Trophoblast cell (in vitro differentiated cells and primary cell): ENCODE measurements around the gene SETD9. TPM values are rescaled to one million over a fixed set of nuclear protein-coding genes. Genes with fewer than 3 reads are reported as not detected.

ENCODE experiments used
- DNase-seq, 2 donors: peaks; one replicate each; pipeline ENCODE4 v3.0.0-alpha.2; 2016
- H2AFZ ChIP-seq: 2 replicates; pipeline ENCODE4 v1.6.1; 2013; ENCODE audit warnings: low read length, moderate library complexity, mild to moderate bottlenecking; ENCODE audit not compliant: insufficient read depth, poor library complexity
- H2AK5ac ChIP-seq: 2 replicates; pipeline ENCODE4 v1.6.1; 2013; ENCODE audit warnings: mild to moderate bottlenecking, low read length
- H2BK120ac ChIP-seq: 2 replicates; pipeline ENCODE4 v1.6.1; 2013; ENCODE audit warnings: low read length, mild to moderate bottlenecking, moderate library complexity; ENCODE audit not compliant: insufficient read depth, poor library complexity
- H2BK12ac ChIP-seq: 2 replicates; pipeline ENCODE4 v1.6.1; 2013; ENCODE audit warnings: mild to moderate bottlenecking, low read length, moderate library complexity
- H2BK5ac ChIP-seq: 2 replicates; pipeline ENCODE4 v1.6.1; 2013; ENCODE audit warnings: low read length, low read depth, moderate library complexity, mild to moderate bottlenecking; ENCODE audit not compliant: poor library complexity
- H3K14ac ChIP-seq: 2 replicates; pipeline ENCODE4 v1.6.1; 2013; ENCODE audit warnings: mild to moderate bottlenecking, low read length
- H3K18ac ChIP-seq: 2 replicates; pipeline ENCODE4 v1.6.1; 2013; ENCODE audit warnings: mild to moderate bottlenecking, low read length
- H3K23ac ChIP-seq: 2 replicates; pipeline ENCODE4 v1.6.1; 2013; ENCODE audit warnings: low read length
- H3K27ac ChIP-seq: 2 replicates; pipeline ENCODE4 v1.5.1; 2013; ENCODE audit warnings: low read depth, mild to moderate bottlenecking, inconsistent platforms, low read length, moderate library complexity
- H3K27me3 ChIP-seq: 2 replicates; pipeline ENCODE4 v1.6.1; 2013; ENCODE audit warnings: inconsistent platforms, mild to moderate bottlenecking, low read length, moderate library complexity; ENCODE audit not compliant: insufficient read depth
- H3K36me3 ChIP-seq, 2 experiments: 1 replicate in 1 of 2; 2 replicates in 1 of 2; pipeline ENCODE4 v1.6.1; 2013; ENCODE audit warnings: low read length in 2 of 2, mild to moderate bottlenecking in 2 of 2, moderate library complexity in 1 of 2; ENCODE audit not compliant: insufficient read depth in 2 of 2, control insufficient read depth in 1 of 2
- H3K4ac ChIP-seq: 2 replicates; pipeline ENCODE4 v1.6.1; 2013; ENCODE audit warnings: low read depth, mild to moderate bottlenecking, low read length, moderate library complexity
- H3K4me1 ChIP-seq, 2 experiments: 1 replicate in 1 of 2; 2 replicates in 1 of 2; pipeline ENCODE4 v1.6.1; 2013; ENCODE audit warnings: low read length in 2 of 2, mild to moderate bottlenecking in 2 of 2, moderate library complexity in 1 of 2; ENCODE audit not compliant: insufficient read depth in 2 of 2, control insufficient read depth in 1 of 2
- H3K4me2 ChIP-seq: 2 replicates; pipeline ENCODE4 v1.6.1; 2013; ENCODE audit warnings: inconsistent platforms, mild to moderate bottlenecking, low read length, moderate library complexity
- H3K4me3 ChIP-seq: 2 replicates; pipeline ENCODE4 v1.5.1; 2013; ENCODE audit warnings: mild to moderate bottlenecking, low read depth, low read length, inconsistent platforms
- H3K79me1 ChIP-seq: one replicate; pipeline ENCODE4 v1.6.1; 2013; ENCODE audit warnings: low read length
- H3K79me2 ChIP-seq: 2 replicates; pipeline ENCODE4 v1.6.1; 2013; ENCODE audit warnings: low read length, mild to moderate bottlenecking; ENCODE audit not compliant: control insufficient read depth, insufficient read depth, poor library complexity
- H3K9ac ChIP-seq: 2 replicates; pipeline ENCODE4 v1.6.1; 2013; ENCODE audit warnings: mild to moderate bottlenecking, low read length
- H3K9me3 ChIP-seq: 2 replicates; pipeline ENCODE4 v1.6.1; 2013; ENCODE audit warnings: low read depth, mild to moderate bottlenecking, control low read depth, inconsistent platforms, low read length; ENCODE audit not compliant: insufficient read depth
- H4K12ac ChIP-seq: 2 replicates; pipeline ENCODE4 v1.6.1; 2013; ENCODE audit warnings: low read depth, mild to moderate bottlenecking, low read length, moderate library complexity
- H4K8ac ChIP-seq: 2 replicates; pipeline ENCODE4 v1.6.1; 2013; ENCODE audit warnings: low read depth, mild to moderate bottlenecking, low read length, moderate library complexity
- H4K91ac ChIP-seq: one replicate; pipeline ENCODE4 v1.6.1; 2013; ENCODE audit warnings: low read depth, mild to moderate bottlenecking, low read length, moderate library complexity
- WGBS: extraction: QIAGEN DNeasy Blood & Tissue Kit; methylation state at CpG from one replicate; pipeline ENCODE4 v1.1.7; 2013; ENCODE audit warnings: missing lambda C conversion rate; ENCODE audit not compliant: insufficient read length, insufficient coverage; ENCODE audit errors: extremely low coverage; 5-methylcytosine and 5-hydroxymethylcytosine counted together
- polyA plus RNA-seq: library from polyadenylated mRNA; stranded (reverse); fragments of 200-250 nt; gene quantifications from 2 replicates; pipeline ENCODE4 v1.2.3, GENCODE V29; 2013

SETD9 gene
- 4.8 and 5.4 TPM in 2 replicates for polyA plus RNA-seq

- H3K79me2 ChIP-seq, result peaks cover 7% of the 10 kb centered on the region
- DNase-seq, result peak; percentile 99
- peak within 1 kb of the TSS; percentile 90 for H3K4me2 ChIP-seq
- H3K4me3 ChIP-seq, result peak within 1 kb of the TSS; percentile 80
- peak within 1 kb of the TSS; percentile 98 for H4K12ac ChIP-seq
- peak within 1 kb of the TSS; percentile 90 for H2BK120ac ChIP-seq
- peak within 1 kb of the TSS; percentile 99 for H3K18ac ChIP-seq
- H2AK5ac ChIP-seq, result peak within 1 kb of the TSS; percentile 70
- no peaks in the 10 kb centered on the region for H3K27me3 ChIP-seq
- H4K8ac ChIP-seq, result peak within 1 kb of the TSS; percentile 94
- WGBS, result no CpG with 5 or more reads among the region's 84 CpGs
- peak within 1 kb of the TSS; percentile 98 for H3K14ac ChIP-seq
- peak within 1 kb of the TSS; percentile 92 for H3K9ac ChIP-seq
- no peaks in the 10 kb centered on the region for H3K36me3 ChIP-seq
- H4K91ac ChIP-seq, result peak within 1 kb of the TSS; percentile 91
- H2BK12ac ChIP-seq, result no peak within 1 kb of the TSS
- H2BK5ac ChIP-seq, result peak within 1 kb of the TSS; percentile 79
- no peaks in the 10 kb centered on the region for H3K9me3 ChIP-seq
- H3K79me1 ChIP-seq, result peaks cover 12% of the 10 kb centered on the region
- no peak within 1 kb of the TSS for H3K23ac ChIP-seq
- H3K27ac ChIP-seq, result peak within 1 kb of the TSS; percentile 94
- H3K4ac ChIP-seq, result peak within 1 kb of the TSS; percentile 96
- peak within 1 kb of the TSS; percentile 100 for H2AFZ ChIP-seq
- H3K4me1 ChIP-seq, result peaks cover 0 to 3% of the 10 kb centered on the region in 2 experiments
Measured at GRCh38 chr5:56909294-56910209, at the start of gene SETD9. Gene SETD9 (plus strand): TSS chr5:56909596. CDS start chr5:56909646, 50 bp downstream.

GRCh38 chr5:56861893-56862485 lies 47.4 kb upstream of the SETD9 start:
- no peak overlapping the region for H2AK5ac ChIP-seq
- no peaks in the 10 kb centered on the region for H3K27me3 ChIP-seq
- no peak overlapping the region for H2BK120ac ChIP-seq
- no peak overlapping the region for H3K4me3 ChIP-seq
- H3K79me1 ChIP-seq, result no peaks in the 10 kb centered on the region
- no peak overlapping the region for H4K12ac ChIP-seq
- WGBS, result no CpG with 5 or more reads among the region's 4 CpGs
- DNase-seq, result no peak
- peaks cover 16 to 17% of the 10 kb centered on the region in 2 experiments for H3K36me3 ChIP-seq
- H4K8ac ChIP-seq, result no peak overlapping the region
- H3K9ac ChIP-seq, result no peak overlapping the region
- no peak overlapping the region for H3K23ac ChIP-seq
- H3K9me3 ChIP-seq, result no peaks in the 10 kb centered on the region
- no peak overlapping the region for H2BK12ac ChIP-seq
- H3K79me2 ChIP-seq, result no peaks in the 10 kb centered on the region
- no peak overlapping the region for H3K4me2 ChIP-seq
- H4K91ac ChIP-seq, result no peak overlapping the region
- no peak overlapping the region for H2BK5ac ChIP-seq
- H3K4me1 ChIP-seq, result no peaks in the 10 kb centered on the region
- H2AFZ ChIP-seq, result no peak overlapping the region
- no peak overlapping the region for H3K27ac ChIP-seq
- H3K14ac ChIP-seq, result no peak overlapping the region
- no peak overlapping the region for H3K18ac ChIP-seq
- no peak overlapping the region for H3K4ac ChIP-seq

- Histone ChIP-seq H4K91ac (no peak overlapping the region), H3K4ac (no peak overlapping the region), H3K36me3 (peaks cover 16 to 17% of the 10 kb centered on the region in 2 experiments), H3K27ac (no peak overlapping the region), H3K79me1 (no peaks in the 10 kb centered on the region), H3K18ac (no peak overlapping the region), H3K79me2 (no peaks in the 10 kb centered on the region), H4K12ac (no peak overlapping the region), H2BK5ac (no peak overlapping the region), H3K27me3 (no peaks in the 10 kb centered on the region), H3K4me3 (no peak overlapping the region), H3K23ac (no peak overlapping the region), H2AK5ac (no peak overlapping the region), H3K9me3 (no peaks in the 10 kb centered on the region), H3K9ac (no peak overlapping the region), H3K14ac (no peak overlapping the region), H2BK120ac (no peak overlapping the region), H2AFZ (no peak overlapping the region), H3K4me1 (no peaks in the 10 kb centered on the region), H4K8ac (no peak overlapping the region), H2BK12ac (no peak overlapping the region), H3K4me2 (no peak overlapping the region)
- no CpG with 5 or more reads among the region's 3 CpGs for WGBS
- DNase-seq, result no peak
Measured at GRCh38 chr5:56862909-56863308, 46.5 kb upstream of the SETD9 start.

- no peak overlapping the region for H2BK12ac ChIP-seq
- no peaks in the 10 kb centered on the region for H3K9me3 ChIP-seq
- H4K91ac ChIP-seq, result no peak overlapping the region
- no peak overlapping the region for H3K18ac ChIP-seq
- H3K79me2 ChIP-seq, result no peaks in the 10 kb centered on the region
- H2AK5ac ChIP-seq, result no peak overlapping the region
- no peaks in the 10 kb centered on the region for H3K27me3 ChIP-seq
- H3K14ac ChIP-seq, result no peak overlapping the region
- no peak overlapping the region for H4K8ac ChIP-seq
- no peak overlapping the region for H2AFZ ChIP-seq
- no peak for DNase-seq
- no peak overlapping the region for H3K23ac ChIP-seq
- no CpG with 5 or more reads among the region's 2 CpGs for WGBS
- H3K36me3 ChIP-seq, result peaks cover 11 to 12% of the 10 kb centered on the region in 2 experiments
- no peak overlapping the region for H3K4me3 ChIP-seq
- no peak overlapping the region for H2BK120ac ChIP-seq
- H3K4me2 ChIP-seq, result no peak overlapping the region
- H3K79me1 ChIP-seq, result no peaks in the 10 kb centered on the region
- no peak overlapping the region for H4K12ac ChIP-seq
- H3K4me1 ChIP-seq, result no peaks in the 10 kb centered on the region
- no peak overlapping the region for H3K27ac ChIP-seq
- H3K4ac ChIP-seq, result no peak overlapping the region
- no peak overlapping the region for H3K9ac ChIP-seq
- H2BK5ac ChIP-seq, result no peak overlapping the region
Measured at GRCh38 chr5:56871777-56872176, 37.6 kb upstream of the SETD9 start.
